Femur (tissue), 1 donor: ENCODE measurements around the gene CNTFR.

Source experiments
- DNase-seq: peaks from one replicate; pipeline ENCODE4 v3.0.0-alpha.2; 2017

The CNTFR gene

DNA sequence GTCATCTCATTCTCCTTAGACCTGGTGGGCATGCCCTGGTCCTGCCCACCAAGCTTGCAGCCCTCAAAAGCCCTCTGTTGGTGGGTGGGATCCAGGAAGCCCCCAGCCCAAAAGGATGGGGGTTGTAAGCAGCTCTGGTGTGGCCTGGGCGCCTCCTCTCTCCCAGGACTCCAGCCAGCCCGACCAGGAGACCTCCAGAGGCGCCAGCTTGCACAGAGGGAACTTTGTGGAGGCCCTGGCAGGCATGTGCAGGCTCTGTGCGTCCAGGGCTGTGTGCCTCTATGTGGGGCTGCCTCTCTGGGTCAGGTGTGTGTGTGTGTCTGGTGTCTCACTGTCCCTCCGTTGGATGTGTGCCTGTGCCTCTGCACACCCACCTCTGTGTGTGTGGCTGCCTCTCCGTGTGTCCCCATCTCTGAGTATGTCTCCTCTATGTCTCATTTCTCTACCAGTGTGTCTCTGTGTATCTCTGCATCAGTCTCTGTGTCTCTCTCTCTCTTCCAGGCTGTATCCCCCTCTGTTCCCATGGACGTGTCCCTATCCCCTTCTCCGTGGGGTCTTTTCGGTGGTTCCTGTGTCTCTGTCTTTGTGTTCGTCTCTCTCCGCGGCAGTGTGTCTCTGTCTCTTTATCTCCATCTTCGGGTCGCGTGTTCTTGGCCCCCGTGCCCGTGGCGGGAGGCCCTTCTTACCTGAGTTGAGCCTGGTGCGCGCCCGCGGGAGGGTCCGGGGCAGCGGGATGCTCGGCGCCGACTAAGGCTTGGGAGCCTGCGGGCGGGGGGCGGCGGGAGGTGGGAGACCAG, 67.2 kb downstream of the CNTFR start:
- DNase-seq, result no peak

DNA sequence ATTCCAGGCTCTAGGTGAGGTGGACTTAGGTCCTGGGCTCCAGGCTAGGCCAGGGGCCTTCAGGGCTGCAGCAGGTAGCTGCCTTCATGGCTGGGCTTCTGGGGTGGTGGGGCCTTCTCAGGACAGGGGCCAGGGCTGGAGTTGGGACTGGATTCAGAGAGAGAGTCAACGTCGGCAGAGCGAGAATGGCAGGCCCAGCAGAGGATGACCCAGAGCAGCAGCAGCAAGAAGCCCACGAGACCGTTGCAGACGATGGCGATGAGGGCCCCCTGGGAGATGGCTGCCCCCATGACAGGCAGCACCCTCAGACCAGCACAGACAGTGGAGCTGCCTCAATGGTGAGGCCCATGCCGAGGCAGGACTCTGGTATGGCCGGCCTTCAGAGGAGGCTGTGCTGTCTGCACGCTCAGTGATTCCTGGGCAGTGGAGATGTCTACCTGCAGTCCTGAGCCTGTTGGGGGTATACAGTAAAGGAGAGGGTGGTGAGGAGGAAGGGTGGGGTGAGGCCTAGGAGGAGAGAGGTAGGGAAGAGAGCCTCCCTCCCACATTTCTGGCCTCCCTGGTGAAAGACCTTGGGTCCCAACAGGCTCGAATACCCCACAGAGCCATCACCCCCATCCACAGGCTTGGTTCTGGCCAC, 68.0 kb downstream of the CNTFR start:
- DNase-seq, result no peak

DNA sequence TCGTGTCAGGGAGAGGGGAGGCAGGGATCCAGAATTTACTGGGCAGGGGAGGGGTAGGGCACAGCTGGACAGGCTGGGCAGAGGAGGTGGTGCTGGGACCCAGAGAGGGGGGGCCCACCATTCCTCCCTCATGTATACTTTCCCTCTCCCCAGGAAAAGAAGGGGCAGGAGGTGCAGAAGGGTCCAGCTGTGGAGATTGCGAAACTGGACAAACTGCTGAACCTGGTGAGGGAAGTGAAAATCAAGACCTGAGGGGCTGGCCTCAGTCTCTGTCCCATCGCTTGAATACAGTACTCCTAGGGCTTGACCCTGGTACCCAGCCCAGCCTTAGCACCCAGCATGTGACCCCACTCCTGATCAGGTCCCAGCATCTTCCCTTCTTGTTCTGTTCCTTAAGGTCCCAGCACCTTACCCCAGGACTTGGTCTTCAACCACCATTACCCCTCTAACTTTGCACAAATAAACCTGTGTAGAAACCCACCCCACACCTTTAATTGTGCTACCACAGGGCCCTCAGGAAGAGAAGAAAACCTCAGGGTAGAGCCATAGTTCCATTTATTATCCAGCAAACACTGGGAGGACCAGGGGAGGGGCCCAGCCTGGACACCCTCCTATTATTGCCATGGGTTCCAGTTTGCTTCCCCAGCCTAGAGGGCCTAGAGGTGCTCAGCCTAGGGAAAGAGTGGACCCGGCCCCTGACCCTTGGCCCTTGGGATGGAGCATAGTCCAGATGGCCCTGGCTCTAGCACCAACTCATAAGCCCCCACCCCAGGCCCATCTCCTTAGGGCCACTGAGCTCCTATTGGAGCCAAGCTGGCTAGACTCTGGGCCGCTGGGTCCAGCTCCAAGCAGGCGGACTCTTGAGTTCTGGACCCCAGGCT, 68.8 kb downstream of the CNTFR start:
- no peak for DNase-seq

DNA sequence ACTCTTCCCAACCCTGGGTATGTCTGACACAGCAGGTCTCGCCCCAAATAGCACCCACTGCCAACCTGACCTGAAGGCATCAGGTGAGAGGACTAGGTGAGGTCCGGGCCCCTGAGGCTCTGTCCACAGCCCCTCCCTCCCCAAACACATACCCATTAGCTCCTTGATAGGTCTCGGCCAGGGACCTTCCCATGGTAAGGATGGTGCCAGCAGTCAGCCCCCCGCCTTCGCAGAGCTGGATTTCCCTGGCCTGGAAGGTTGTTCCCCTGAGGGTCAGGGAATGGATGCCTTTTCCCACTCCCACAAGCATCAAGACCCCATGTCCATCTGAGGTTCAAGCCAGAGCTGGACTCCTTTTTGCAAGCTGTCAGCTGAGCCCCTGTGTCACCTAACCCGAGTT, 69.4 kb downstream of the CNTFR start:
- no peak for DNase-seq

DNA sequence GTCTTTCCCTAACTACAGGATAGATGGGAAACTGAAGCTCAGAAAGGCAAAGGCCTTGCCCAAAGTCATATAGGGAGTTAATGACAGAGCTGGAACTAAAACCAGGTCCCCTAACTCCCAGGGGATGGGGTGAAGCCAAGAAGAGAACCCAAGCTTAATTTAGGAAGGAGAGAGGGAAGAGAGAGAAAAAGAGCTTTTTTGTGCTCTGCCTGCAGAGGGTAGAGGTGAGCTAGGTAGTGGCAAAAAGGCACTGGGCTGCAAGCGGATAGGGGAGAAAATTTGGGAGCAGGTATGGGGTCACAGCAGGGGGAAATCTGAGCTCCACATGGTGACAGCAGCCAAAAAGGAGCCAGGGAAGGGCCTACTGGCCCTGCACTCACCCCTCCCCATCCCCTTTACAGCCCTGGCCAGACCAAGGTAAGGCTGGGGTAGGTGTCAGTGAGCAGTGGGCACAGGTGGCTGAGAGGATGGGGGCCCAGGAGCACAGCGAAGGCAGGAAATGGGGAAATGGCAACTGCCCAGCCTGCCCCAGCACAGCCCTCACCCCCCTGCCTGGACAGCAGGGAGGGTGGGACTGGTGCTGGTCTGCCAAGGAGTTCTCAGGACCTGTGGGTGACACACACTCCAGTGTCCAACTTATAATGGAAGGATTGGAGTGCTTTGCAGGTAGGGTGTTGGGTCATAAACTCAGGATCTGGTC, 70.1 kb downstream of the CNTFR start:
- DNase-seq, result no peak

DNA sequence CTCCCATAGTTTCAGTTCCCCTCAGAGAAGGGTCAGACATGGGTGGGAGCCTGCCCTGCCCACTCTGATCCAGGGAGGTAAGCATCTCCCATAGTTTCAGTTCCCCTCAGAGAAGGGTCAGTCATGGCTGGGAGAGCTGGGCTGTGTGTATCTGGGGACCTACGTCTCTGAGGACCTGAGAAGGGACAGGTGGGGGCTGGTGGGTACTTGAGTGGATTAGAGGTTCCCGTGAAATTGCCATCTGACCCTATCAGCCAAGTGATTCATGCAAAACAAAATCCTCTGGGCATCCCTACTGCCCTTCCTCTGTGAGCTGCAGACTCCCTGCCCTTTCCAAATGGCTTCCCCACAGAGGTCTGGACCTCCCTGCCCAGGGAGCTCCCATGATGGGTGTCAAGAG, 70.6 kb downstream of the CNTFR start:
- no peak for DNase-seq

DNA sequence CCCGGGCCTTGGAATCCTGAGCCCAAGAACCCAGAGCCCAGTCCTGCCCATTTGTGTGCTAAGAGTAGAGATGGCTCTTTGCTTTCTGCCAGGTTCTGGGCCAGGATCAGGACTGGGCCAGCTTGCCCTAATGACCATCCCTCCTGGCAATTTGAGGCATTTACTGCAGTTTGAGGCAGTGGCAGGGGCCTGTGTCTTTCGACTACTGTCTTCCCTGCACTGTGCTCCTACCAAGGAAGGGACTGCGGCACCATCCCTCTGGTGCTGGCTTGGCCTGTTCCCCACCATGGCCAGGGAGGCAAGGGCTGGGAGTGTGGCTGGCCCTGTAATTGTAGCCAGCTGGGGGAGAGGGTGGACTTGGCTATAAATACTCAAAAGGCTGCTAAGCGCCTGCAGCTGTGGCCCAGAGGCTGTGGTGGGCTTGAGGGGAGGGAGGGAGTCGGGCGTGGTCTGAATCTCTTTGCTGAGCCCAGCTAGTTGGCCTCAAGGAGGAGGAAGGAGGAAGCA, 71.4 kb downstream of the CNTFR start:
- DNase-seq, result peak; percentile 81

DNA sequence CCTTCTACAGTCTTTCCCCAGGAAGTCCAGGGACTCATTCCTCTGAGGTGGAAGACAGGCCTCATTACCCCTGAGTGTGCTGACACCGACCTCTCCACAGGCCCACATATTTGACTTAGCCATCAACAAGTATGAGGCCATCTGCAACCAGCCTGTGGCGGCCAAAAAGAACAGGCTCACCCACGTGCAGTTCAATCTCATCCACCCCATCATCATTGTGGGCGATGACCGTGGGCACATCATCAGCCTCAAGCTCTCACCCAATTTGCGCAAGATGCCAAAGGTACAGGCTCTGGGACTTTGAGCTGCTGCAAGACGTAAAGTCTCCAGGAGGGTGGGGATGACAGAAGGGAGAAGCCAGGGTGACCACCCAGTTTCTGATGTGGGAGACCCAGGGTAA, 72.3 kb downstream of the CNTFR start:
- no peak for DNase-seq

DNA sequence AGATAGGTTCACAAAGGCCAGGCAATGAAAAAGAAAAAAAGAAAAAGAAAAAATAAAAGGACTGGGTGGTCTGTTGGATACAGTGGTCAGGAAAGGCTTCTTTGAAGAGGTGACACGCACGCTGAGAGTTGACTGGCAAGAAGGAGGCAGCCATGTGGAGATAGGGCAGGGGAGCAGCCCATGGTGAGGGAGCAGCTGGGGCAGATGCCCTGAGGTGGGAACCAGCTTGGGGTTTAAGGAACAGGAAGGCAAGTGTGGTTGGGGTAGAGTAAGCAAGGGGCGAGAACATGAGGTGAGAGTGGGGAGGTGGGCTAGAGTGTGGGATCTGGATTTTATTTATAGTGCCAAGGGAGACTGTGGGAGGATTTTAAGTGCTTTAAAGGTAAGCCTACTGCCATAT, 73.6 kb downstream of the CNTFR start:
- no peak for DNase-seq

DNA sequence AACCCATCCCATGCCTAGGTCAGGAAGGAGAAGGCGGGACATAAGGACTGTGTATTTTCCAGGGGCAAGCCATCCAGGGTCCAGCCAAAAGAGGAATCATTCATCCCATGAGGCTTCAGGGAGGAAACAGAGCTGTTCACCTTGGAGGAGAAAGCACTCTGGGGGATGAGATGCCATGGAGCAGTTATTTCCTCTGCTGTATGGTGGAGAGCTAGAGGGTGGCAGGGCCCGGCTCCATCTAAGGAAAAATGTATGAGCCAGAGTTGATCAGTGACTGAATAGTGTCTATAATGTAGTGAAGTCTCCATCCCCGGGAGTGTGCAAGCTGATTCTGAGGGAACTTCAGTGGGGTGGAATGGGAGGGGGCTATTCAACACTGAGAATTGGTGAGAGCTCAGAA, 74.7 kb downstream of the CNTFR start:
- no peak for DNase-seq

DNA sequence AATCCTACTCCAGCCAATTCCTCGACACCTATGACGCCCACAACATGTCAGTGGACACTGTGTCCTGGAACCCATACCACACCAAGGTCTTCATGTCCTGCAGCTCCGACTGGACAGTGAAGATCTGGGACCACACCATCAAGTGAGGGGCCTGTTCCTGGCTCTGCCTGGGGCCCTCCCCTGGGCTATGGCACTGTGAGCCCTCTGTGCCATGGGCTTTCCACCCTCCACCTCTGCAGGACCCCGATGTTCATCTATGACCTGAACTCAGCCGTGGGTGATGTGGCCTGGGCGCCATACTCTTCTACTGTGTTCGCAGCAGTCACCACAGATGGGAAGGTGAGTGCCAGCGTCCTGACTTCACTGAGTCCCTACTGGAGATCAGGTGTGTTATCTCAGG, 75.1 kb downstream of the CNTFR start:
- no peak for DNase-seq

DNA sequence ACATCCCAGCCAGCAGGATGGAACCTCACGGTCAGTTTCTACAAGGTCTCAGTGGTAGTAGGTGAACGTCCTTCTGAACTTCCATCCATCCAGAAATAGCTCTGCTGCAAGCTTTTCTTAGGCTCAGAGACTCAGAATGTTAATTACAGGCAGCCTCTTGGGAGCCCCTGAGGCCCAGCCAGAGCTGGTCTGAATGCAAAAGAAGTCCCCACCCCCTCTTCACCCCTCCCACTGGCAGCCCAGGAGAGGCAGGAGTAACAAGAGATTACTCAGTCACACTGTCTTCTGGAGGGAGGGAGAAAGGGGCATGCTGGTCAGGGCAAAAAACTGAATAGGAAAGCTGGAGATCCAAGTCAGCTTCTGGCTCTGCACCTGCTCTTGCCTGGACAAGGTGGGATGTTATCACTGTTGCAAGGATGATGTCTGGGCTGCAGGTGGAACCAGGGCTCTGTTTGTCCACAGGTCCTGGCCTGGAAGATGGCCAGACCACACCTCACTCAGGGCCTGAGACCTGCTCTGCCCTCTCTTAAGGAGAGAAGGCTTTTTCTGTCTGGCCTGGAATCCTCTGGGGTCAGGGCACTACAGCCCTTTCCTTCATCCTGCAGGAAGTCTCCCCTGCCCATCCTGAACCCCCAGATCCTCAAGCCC, 75.8 kb downstream of the CNTFR start:
- DNase-seq, result peak; percentile 68

DNA sequence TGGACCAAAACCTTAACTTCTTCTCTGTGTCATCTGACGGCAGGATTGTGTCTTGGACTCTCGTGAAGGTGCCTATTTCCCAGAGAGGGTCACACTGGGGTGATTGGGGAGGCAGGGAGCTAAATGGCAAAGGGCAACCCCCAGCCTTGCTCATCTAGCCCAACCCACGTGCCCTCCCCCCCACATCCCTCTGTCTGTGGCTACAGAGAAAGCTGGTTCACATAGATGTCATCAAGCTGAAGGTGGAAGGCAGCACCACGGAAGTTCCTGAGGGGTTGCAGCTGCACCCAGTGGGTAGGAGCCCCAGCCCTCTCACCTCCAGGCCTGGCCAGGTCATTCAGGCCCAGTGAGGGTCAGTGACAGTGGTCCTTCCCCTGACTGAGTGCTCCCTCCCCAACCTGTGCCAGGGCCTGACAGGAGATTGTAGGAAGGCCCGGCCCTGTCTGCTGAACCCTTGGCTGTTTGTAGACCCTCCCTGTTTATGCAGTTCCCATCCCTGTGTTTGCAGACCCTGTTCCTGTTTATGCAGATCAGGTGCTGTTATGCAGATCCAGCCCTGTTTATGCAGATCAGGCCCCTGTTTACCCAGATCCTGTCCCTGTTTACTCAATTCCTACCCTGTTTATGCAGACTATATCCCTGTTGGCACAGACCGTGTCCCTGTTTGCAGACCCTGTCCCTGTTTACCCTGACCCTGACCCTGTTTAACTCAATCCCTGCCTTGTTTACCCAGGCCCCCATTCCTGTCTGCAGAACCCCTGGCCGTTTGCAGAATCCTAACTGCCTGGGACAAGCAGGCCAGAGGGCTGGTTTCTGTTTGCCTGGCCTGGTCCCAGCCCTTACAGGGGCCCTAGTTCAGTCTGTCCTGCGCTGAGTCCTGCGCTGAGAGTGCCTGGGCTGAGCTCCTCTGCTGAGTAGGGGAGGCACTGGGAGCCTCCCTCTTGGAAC, 77.1 kb downstream of the CNTFR start:
- DNase-seq, result no peak

DNA sequence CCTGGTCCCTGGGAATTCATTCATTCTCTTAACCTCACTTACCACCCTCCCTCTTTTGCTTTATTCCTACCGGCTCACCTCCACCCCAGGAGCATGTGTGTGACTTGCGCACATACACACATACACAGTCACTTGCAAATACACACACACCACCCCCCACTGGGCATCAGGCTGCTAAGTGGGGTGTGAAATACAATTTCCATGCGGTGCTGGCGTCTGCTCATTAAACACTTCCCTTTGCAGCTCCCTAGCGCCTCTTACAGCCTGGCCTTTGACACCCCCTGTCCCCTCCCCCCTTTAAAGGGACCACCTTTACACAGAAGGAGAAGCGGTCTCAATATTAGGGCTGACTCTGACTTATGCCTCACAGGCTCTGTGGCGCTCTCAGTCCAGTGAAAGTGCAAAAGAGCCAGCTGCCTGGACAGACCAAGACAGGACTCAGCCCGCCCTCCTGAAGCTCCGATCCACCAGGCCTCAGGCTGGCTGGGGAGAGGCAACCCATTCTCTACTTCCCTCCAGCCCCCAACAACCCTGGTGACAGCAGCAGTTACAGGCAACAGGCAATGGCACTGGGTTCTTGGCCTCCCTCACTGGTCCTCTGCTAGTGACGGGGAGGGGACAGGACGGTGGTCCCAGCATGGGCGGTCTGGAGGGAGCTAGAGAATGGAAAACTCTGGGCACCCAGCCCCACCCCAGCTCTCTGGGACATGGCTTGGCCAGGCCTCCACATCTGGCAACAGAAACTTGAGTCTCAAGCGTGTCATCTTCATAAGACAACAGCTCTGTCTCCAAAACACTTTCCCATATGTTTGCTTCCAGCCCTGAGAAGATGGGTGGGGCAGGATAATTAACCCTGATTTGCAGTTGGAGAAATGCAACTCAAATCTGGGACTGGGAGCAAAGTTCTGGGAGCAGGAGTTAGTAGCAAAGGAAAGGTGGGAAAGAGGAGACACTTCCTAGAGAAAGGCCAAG, 78.7 kb downstream of the CNTFR start:
- no peak for DNase-seq

DNA sequence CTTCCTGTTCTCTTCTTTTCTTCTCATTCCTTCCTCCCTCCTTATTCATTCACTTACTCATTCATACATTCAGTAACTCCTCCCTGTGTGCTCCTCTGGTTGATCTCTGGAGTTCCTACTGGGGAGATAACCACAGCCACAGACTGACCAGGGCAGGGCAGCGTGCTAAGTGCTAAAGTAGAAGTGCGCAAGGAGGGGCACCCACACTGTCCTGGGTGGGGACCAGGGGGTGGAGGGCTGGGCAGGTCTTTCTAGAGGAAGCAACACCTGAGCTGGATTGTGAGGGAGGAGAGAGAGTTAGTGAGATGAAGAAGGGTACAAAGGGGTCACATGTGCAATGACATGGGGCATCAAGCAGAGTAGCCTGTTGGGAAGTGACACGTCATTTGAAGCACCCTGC, 80.6 kb downstream of the CNTFR start:
- DNase-seq, result no peak

DNA sequence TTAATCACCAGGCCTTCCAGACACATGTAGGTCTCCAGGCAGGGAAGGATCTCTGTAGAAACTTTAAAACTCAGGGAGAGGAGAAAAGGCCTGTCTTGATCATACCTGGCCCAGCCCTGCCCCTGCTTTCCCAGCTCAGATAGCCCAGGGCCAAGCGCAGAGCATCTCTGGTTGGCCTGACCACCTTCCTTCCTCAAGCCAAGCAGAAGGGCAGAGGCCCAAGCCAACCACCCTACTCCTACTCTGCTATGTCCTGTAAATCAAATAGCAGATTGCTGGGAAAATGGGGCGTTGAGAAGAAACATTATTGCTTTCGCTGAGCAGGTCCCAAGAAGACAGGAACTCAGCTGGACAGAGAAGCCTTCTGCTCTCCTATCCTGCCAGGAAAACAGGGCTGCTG, 81.1 kb downstream of the CNTFR start:
- no peak for DNase-seq

DNA sequence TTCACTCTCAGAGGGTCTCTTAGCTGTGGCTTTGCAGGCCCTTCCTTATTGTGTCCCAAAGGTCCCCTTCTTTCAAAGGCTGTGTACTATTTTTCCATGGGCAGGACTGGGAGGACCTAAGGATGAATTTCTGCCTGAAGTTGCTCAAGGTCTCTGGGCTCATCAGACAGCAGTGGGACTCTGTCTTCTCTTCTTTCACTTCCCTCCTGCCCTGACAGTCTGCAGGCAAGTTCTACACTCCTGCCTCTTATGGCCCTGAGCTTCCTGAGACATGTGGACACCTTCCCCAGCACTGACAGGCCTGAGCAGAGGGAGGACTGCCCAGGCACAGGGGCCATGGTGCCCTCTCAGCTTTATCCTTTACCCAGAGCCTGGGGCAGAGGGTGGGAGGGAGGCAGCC, 81.6 kb downstream of the CNTFR start:
- DNase-seq, result no peak

DNA sequence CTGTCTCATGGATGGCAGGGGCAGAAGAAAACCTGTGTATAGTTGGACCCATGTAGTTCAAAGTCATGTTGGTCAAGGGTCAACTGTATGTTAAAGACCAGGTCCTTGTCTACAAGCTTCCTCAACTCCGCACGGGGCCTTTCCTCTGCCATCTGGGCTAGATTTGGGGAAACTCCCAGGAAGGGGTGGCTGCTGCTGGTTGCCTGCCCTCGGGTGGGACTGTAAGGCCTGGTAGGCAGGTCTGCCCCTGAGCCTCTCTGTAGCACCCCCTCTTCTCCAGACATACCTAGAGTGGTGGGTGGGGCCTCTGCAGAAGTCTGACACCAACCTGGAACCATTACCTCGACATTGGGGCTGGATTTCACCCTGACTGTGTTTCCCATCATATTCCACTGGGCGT, 82.0 kb downstream of the CNTFR start:
- no peak for DNase-seq

DNA sequence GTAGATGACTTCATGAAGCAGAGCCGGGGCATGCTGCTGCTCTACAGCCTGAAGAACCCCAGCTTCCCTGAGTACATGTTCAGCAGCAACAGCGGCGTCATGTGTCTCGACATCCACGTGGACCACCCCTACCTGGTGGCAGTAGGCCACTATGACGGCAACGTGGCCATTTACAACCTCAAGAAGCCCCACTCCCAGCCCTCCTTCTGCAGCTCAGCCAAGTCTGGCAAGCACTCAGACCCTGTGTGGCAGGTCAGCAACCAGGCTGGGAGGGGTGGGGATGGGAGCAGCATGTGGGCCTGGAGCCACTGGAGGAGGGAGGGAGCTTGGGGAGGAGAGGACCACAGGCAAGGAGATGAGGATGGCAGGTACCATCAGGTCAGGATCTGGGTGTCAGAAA, 82.9 kb downstream of the CNTFR start:
- DNase-seq, result no peak
